Ectodermal cell (in vitro differentiated cells): ENCODE data around the gene ARMC5.

ENCODE experiments used
- H3K27ac ChIP-seq: 2 replicates; pipeline ENCODE4 v1.7.0; 2013; ENCODE audit warnings: mild to moderate bottlenecking, low read depth, low read length; ENCODE audit not compliant: insufficient read depth, poor library complexity, severe bottlenecking
- H3K27me3 ChIP-seq: 2 replicates; pipeline ENCODE4 v1.7.0; 2013; ENCODE audit warnings: mild to moderate bottlenecking, low read length; ENCODE audit not compliant: insufficient read depth, control insufficient read depth, poor library complexity, severe bottlenecking
- H3K36me3 ChIP-seq: one replicate; pipeline ENCODE4 v1.7.0; 2013; ENCODE audit warnings: low read length; ENCODE audit not compliant: control insufficient read depth, insufficient read depth
- H3K4me1 ChIP-seq: one replicate; pipeline ENCODE4 v1.7.0; 2013; ENCODE audit warnings: low read length; ENCODE audit not compliant: control insufficient read depth, insufficient read depth
- H3K4me3 ChIP-seq: 2 replicates; pipeline ENCODE4 v1.7.0; 2013; ENCODE audit warnings: low read depth, low read length, control low read depth; ENCODE audit not compliant: insufficient read depth
- H3K9me3 ChIP-seq: 2 replicates; pipeline ENCODE4 v1.7.0; 2013; ENCODE audit warnings: mild to moderate bottlenecking, low read length, moderate library complexity; ENCODE audit not compliant: control insufficient read depth
- WGBS, 2 experiments: methylation state at CpG; one replicate each; pipeline ENCODE4 v1.1.7; 2013; ENCODE audit warnings: missing lambda C conversion rate in 2 of 2; 5-methylcytosine and 5-hydroxymethylcytosine counted together

ARMC5 gene

DNA sequence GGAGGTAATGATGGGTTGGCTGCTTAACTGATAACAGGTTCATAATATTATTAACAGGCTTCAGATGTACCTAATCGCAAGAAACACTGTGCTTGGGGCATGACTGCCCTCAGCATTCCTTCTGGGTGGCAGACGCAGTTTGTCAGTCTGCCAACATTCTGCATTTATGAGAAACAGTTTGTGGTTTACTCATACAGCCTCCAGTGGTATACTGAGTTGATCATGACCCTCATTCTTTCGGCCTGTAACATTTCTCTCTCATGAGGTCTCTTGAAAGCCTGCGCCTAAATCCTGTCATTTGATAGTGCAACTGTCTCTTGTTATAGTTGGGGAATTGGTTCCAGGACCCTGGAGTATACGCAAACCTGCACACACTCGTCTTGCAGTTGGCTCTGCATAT is 53.8 kb downstream of the ARMC5 start:
- no peak overlapping the region for H3K4me3 ChIP-seq
- H3K27ac ChIP-seq, result no peak overlapping the region
- no peaks in the 10 kb centered on the region for H3K36me3 ChIP-seq
- H3K4me1 ChIP-seq, result no peaks in the 10 kb centered on the region
- H3K9me3 ChIP-seq, result no peaks in the 10 kb centered on the region
- 58 to 61% methylated on average over 6 of the region's 6 CpGs for WGBS, 2 experiments
- no peaks in the 10 kb centered on the region for H3K27me3 ChIP-seq

DNA sequence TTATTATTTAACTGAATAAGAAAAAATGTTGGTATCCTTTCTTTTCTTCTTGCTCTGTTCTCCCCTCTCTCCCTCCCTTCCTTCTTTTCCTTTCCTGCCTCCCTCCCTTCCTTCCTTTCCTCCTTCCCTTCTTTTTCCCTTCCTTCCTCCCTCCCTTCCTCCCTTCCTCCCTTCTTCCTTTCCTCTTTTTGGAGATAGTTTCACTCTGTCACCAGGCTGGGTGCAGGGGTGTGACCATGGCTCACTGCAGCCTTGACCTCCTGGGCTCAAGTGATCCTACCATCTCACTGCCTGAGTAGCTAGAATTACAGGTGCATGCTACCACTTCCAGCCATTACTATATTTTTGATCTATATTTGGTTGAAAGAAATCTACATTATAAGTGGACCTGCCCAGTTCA is 54.6 kb downstream of the ARMC5 start:
- no peaks in the 10 kb centered on the region for H3K36me3 ChIP-seq
- no peaks in the 10 kb centered on the region for H3K27me3 ChIP-seq
- no peak overlapping the region for H3K27ac ChIP-seq
- H3K4me3 ChIP-seq, result no peak overlapping the region
- no peaks in the 10 kb centered on the region for H3K9me3 ChIP-seq
- H3K4me1 ChIP-seq, result no peaks in the 10 kb centered on the region
